HG03571 (cell line): ENCODE data around the gene SLC26A1.
"Not testable (repeated sequence)": the region's sequence is repeated elsewhere in the genome, so short reads cannot be mapped to it uniquely, and the experiment has no call there.

Source experiments
- ATAC-seq: cut with Tn5 transposase; IDR thresholded peaks from one replicate; pipeline ENCODE4 v1.9.1; 2021; ENCODE audit not compliant: unreplicated experiment

Gene SLC26A1

DNA sequence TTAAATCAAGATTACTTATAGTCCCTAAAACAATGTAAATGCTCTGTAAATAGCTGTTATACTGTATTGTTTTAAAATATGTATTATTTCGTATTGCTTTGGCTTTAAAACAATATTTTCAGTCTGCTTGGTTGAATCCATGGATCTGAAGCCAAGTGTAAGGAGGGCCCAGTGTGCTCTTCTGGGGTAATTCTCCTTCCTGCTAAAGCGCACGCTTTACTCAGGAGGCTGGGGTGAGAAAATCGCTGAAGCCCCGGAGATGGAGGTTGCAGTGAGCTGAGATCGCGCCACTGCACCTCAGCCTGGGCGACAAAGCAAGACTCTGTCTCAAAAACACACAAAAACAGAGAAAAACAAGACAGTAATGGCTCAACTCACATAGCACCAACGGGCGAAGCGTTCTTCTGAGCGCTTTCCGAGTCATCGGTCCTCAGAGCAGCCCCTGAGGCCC lies 6.8 kb downstream of the SLC26A1 start:
- ATAC-seq = no peak

DNA sequence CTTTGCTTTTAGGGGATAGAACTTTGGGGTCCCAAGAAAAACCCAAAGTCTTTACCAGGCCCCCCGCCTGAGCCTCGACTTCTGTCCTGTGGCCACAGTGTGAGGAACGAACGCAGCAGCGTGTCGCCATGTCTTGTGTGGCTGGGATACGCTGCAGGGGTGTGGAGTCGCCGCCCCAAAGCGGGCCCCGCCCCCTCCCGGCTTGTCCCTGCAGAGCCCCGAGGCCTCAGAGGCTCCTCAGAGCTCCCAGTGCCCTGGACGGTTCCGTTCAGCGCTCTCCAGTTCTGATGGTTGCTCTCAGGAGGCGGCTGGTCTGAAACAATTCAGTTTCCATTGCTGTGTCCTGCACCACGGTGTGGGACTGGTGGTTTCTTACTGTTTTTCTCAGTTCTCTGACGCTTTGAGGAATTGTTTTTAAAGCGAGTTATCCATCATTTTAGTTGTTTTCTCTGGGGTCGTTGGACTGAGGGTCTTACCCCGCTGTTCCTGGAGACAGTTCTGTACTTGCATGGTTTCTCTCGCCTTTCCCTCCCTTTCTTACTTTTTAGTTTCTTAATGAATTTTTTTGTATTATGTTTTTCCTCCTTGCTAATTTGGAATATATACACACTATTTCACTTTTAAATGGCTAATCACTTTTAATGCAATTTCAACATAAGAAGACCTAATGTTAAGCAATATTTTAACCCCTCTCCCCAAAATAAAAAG lies 7.9 kb downstream of the SLC26A1 start:
- ATAC-seq = no peak

DNA sequence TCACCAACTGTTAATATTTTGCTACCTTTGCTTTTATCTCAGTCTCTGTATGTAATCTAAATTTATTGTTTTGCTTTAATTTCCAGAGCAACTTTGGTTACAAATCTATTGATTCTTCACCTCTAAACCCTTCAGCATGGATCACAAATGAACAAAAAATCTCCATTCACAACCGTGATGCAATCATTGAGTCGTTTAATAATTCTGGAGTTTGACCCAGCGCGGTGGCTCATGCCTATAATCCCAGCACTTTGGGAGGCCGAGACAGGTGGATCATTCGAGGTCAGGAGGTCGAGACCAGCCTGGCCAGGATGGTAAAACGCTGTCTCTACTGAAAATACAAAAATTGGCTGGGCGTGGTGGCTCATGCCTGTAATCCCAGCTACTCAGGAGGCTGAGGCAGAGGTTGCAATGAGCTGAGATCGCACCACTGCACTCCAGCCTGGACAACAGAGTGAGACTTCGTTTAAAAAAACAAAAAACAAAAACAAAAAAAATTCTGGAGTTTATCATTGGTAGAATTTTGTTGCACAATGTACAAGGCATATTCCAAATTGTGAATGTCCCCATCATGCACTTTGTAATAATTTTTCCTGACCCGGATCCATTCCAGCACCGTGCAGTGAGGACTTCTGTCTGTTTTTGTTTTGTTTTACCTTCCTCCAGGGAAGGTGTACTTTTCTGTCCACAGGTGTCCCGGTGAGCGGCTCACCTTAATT lies 8.7 kb downstream of the SLC26A1 start:
- no peak for ATAC-seq

DNA sequence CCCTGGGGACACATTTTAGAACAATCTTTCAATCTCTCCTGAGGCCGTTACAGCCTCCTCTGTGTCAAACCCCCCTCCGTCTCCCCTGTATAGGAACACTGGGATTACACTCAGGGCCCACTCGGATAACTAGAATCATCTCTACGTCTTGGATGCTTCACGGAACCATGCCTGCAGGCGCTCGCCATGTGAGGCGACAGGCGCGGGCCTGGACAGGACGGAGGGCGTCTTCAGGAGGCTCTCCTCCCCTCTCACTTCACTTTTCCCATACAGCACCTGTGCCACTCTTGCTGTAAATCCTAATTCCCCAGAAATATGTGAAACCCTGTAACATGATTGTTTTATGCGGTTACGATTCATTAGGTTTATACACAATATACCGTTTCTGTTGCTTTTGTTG lies 10.4 kb downstream of the SLC26A1 start:
- ATAC-seq = no peak

DNA sequence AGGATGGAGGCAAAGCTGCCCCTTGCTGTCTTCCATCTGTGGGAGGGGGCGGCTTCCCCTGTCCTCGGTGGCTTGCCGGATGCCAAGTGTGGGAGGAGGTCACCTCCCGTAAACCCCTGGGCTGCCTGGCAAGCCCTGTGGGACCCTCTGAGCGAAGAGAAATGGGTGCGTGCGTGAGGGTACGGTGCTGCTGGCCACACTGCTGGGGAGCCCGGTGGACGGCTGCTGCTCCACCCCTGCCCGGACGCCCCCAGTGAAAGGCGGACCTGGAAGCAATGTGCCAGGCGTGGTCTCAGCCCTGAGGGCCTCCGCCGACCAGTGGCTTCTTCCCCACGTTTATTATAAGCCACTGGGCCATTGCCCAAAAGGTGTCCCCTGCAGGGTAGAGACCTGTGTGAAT lies 10.9 kb downstream of the SLC26A1 start:
- ATAC-seq = no peak

DNA sequence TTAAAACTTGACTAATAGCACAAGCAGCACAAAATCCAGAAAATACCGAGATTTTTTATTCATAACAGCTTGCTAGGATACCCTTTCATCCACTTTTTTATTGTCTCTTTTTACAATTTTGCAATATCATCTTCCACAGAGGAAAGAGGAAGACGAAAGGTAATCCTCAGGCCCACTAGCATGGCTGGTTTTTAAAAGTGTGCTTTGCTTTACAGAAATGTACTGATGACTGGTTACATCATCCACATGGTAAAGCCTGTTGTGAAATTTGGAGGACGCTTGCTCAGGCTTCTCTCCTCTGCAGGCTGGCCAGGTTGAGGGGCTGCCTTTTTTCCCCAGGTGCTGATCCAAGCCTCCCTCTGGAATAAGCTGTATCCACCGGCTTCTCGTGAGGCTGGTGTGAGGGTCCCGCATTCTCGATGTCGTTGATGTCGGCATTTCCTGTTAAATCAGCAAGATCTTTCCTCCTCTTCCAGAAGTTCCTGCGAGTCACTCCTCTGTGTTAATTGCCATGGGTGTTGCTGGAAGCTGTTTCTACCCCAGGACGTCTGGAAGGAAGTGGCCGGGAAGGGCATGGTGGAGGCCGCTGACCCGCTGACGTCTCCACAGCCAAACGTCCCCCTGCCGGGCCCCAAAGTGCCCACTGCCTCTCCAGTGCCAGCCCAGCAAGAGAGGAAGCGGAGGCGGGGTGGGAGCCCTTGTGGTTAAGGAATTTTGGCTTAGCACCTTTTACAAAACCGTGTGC lies 14.1 kb downstream of the SLC26A1 start:
- ATAC-seq = no peak

DNA sequence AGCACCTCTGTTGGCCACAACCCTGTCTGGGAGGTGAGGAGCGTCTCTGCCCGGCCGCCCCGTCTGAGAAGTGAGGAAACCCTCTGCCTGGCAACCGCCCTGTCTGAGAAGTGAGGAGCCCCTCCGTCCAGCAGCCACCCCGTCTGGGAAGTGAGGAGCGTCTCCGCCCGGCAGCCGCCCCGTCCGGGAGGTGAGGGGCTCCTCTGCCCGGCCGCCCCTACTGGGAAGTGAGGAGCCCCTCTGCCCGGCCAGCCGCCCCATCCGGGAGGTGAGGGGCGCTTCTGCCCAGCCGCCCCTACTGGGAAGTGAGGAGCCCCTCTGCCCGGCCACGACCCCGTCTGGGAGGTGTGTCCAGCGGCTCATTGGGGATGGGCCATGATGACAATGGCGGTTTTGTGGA lies 17.2 kb downstream of the SLC26A1 start:
- not testable (repeated sequence) for ATAC-seq

DNA sequence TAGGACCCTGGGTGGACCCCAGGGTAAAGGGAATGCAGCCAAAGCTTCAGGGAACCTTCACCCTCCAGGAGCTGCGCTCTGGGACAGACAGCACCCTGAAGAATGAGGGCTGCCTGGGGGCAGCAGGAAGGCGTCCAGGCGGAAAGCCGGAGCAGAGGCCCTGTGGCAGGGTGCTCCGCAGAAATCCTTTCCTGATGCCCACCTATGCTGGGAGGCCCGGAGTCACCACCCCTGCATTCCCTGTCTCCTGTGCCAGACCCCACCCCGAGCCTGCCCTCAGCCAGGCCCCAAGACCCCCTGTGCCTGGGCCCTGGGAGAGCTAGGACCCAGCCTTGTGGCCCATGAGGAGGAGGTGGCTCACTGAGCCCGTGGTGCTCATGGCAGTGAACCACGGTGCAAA lies 18.5 kb downstream of the SLC26A1 start:
- no peak for ATAC-seq

DNA sequence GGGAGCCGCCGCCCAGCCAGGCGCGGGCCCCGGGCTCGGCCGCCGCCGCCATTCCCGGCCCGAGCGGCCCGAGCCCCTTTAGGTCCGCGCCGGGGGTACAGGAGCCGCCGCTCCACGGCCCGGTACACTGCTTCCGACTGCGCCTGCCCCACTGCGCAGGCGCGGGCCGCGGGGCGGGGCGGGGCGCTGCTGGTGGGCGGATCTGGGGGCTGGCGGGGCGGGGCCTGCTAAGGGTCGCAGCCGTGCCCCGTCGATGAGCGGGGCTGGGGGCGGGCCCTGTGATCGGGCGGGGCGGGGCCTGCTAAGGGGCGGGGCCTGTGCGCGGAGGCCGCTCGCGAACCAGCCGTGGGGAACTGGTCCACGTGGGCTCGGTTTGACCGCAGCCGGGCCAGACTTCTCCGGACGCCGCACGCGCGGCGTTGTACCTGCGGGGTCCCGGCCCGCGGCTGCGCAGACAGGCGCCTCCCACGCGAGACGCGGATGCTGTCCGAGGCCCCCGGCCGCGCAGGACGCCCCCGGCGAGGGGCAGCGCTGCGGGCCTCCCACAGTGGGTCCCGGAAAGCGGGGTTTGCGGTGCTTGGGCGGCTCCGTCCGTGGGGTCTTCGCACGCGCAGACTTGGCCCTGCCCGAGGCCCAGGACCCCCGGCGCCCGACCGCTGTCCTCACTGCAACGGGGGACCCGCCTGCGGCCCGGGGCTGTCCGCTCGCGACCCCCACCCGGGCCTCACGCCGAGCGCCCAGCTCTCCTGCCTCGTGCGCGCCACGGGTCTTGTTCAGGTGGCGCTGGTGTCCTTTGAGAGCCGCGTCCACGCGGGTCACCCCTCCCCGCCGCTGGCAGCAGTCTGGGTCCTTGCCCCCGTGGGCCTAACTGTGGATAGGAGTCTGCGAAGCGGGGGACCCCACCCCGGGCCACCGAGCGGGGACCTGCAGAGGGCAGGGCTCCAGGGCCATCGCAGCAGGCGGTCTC lies 19.5 kb downstream of the SLC26A1 start, which contains the start of gene DGKQ:
Gene DGKQ, minus strand, starts transcription at position 139 of the 967 bp plus-strand sequence. Its CDS starts 87 bp downstream, at position 52.
- peak; percentile 66 for ATAC-seq

DNA sequence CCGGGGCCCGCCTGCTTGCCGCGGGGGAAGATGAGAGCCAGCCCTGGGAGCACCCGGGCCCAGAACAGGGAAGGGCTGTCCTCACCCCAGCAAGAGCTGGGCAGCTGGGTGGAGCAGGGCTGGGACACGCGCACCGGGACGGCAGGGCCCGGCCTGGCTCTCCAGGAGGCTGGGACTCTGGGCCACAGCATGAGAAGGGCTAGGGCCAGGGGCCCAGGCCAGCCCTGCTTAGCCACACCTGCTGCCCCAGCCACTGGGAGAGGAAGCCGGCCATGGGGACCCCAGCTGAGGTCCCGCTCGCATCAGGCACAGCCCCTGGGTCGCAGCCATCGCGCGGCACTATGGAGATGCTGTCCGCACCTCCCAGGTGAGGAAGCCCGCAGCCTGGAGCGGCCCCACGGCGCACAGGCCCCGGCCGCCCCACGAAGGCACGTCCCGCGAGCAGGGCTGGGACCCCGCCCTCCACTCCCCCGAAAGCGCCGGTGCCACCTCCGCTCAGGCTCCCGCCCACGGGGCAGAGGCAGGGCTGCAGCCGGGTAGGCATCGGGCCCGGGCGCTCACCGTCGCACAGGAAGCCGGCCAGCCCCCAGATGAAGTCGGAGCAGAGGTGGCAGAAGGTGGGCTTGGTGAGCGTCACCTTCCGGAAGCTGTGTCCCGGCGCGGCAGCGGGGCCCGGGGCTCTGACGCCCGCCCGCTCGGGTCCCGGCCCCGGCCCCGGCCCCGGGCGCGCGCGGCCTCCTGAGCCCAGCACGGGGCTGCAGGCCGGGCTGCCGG lies 20.4 kb downstream of the SLC26A1 start:
- ATAC-seq = peak; percentile 34

DNA sequence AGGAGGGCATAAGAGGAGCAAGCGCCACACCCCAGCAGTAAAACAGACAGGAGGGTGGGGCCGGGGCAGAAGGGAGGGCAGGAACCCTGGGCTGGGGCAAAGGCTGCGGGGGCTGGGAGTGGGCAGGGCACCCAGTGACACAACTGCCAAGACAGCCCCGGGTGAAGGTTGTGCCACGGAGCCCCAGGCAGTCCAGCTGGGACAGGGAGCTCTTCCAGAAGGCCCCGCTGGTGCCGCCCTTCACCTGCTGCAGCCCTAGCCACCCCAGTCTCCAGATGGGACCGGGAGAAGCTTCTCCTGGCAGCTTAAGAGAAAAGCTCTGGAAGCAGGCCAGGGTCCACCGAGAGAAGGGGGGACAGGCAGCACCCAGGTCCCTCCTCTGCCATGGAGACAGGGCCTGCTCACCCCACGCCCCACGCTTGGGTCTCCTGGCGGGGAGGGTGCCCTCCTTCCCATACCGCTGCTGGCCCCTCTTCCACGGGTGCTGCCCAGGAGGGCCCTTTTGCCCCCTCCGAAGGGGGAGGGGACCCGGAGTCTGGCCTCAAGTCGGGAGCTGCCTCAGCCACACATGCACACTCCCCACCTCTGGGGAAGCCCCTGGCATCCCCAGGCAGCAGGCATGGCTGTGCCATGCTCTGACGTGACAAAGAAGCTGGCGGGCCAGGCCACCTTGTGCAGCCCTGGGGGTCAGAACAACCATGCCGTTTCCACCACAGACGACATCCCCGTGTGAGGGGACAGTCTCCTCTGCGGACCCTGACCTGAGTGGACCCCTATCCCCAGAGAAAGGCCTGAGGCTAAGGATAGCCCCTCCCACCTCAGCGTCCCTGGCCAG lies 21.3 kb downstream of the SLC26A1 start:
- no peak for ATAC-seq

DNA sequence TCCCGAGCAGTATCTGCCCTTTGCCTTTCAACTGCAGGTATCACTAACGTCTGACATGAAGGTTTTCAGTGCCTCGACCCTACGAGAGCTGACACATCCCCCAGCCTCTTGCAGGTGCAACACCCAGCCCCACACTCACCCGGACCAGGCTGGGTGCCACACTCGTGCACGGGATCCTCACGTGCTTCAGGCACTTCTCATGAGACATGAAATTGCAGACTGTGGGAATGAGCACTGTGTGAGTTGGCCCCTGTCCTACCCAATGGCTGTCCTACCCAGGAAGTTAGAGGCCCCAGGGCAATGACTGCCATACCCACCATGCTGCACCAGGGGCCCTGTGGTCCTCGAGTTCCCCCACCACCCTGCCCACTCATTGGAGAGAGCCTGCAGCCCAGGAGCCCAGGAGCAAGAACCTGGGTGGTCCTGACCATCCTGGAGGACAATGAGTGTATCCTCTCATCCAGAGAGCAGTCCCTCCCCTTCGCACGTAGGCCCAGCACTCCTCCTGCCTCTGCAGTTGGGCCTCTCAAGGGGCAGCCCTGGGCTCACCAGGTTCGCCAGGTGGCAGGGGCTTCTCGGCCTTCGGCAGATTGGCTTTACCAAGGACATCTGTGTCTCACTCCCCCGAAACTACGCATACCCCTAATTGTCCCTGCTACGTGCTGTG lies 22.2 kb downstream of the SLC26A1 start:
- ATAC-seq = no peak

DNA sequence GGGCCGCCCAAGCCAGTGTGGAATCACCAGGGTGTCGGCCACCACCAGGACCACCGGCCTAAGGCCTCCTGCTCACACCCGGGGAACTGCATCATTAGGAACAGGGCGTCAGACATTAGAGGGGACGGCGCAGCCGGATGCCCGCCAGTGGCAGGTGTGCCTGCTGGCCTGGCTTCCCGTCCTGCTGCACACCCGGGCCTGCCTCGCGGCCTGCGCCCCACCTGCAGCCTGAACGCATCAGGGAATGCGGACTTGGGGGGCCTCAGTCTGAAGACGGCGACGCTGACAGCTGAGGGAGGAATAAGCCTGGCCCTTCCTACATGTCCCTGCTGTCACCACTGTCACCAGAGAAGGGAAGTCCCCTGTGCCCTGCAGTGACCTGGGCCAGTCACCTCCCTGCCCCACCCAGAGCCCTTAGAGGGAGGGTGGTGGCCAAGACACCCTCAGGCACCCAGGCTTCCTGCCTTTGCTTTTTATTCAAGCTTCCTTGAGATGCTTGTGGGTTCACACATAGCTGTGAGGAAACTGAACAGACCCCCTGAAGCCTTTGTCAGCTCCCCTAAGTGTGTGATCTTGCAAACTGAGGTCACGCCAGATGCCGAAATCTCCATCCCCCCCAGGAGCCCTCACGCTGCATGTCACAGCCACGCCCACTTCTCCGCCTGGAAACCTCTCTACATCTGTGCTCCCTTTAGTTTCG lies 23.0 kb downstream of the SLC26A1 start:
- ATAC-seq = no peak

DNA sequence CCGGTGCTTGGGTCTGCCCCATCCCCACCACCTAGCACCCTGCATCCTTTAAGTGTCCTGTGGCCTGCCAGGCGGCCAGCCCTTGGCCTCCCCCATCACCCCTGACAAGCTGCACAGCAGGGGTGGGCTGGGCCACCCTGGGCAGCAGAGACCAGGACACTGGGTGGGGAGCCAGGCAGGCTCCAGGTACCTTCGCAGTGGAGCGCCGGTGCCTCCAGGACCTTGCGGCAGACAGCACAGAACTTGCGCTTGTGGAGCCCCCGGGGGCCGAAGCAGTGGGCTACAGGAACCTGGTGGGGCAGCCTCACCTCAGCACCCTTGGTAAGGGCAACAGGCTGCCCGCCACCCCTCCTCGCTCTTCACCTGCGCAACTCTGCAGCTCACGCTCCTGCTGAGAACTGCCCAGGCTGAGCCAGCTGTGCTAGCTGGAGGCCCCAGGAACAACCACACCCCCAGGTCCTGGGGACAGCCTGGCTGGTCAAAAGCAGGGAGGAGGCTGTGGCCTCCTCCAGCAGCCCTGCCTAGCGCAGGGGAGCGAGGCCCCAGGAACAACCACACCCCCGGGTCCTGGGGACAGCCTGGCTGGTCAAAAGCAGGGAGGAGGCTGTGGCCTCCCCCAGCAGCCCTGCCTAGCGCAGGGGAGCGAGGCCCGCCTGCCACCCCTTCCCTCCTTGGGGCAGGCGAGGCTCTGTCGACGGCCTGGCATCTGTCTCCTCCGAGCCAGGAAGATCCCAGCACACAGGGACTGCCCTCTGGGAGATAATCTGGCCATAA lies 24.4 kb downstream of the SLC26A1 start:
- no peak for ATAC-seq

DNA sequence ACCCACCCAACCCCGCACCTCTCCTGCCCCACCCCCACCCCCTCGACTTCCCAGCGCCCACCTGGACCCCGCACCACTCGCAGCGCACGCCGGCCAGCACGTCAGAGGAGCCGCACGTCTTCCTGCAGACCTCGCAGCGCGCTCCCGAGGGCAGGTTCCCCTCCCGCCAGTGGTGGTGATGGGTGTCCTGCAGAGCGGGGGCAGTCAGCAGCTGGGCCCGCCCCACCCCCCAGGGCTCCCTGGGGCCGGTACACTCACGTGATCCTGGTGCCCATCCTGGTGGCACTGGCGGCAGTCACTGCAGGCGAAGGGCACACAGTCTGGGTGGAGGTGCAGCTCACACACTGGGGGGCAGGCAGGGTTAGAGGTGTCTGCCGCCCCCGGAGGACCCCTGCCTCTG lies 25.0 kb downstream of the SLC26A1 start:
- no peak for ATAC-seq

DNA sequence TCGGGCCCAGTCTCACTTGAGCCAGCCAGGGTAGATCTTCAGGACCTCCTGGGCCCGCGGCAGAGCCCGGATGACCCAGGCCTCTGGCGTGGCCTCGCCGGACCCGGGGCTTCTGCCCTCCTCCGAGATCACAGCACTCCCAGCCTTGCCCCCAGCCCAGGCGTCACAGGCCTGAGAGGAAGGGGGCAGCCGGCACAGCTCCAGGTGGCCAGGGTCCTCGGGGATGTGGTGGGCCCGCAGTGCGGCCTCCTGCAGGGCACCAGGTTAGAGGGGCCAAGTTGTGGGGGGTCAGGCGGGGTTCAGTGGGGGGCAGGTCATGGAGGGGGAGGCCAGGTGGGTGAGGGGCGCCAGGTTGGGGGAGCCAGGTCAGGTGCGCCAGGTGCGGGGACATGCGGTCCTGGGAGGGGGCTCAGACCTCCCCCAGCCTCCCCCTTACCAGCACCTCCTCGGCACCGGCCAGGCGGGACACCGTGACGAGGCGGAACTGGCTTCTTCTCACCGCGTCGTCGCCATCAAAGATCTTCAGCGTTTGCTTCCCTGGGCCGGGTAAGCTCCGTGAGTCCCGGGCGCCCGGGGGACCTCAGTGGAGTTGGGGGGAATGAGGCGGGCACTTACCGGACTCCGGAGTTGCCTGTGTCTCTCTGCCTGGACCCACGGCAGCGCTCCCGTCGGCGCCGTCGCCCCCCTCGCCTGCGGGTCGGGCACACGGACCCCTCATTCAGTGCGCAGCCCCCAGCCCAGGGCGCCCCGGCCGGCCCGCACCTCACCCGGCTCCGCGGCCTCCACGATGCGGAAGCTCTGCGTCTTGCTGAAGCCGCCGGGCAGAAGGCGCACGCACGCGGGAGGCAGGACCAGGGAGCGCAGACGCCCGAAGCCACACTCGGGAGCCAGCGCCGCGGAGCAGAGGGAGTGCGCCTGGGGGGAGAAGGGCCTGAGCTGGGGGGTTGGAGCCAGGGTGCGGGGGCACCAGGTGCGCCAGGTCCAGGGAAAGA lies 25.8 kb downstream of the SLC26A1 start:
- no peak for ATAC-seq
